HFFc6 (cell line): ENCODE measurements around the gene DTNBP1. TPM values are rescaled to one million over a fixed set of nuclear protein-coding genes. Genes with fewer than 3 reads are reported as not detected.
"Not testable (repeated sequence)": the region's sequence is repeated elsewhere in the genome, so short reads cannot be mapped to it uniquely, and the experiment has no call there.

Experiments used
- DNase-seq: peaks from one replicate; pipeline ENCODE4 v3.0.0-alpha.2; 2018
- H3K27ac Mint-ChIP-seq: 2 replicates; pipeline ENCODE4 v1.8.0; 2020; ENCODE audit warnings: mild to moderate bottlenecking, mixed read lengths
- H3K27me3 Mint-ChIP-seq: 2 replicates; pipeline ENCODE4 v1.8.0; 2021; ENCODE audit warnings: mild to moderate bottlenecking, moderate library complexity, mixed read lengths; ENCODE audit not compliant: insufficient read depth
- H3K36me3 Mint-ChIP-seq: 2 replicates; pipeline ENCODE4 v1.8.0; 2021; ENCODE audit warnings: low read depth, mixed read lengths
- H3K4me1 Mint-ChIP-seq: 2 replicates; pipeline ENCODE4 v1.8.0; 2020; ENCODE audit warnings: low read depth, mixed read lengths
- H3K4me3 Mint-ChIP-seq: 2 replicates; pipeline ENCODE4 v1.8.0; 2020; ENCODE audit warnings: mild to moderate bottlenecking, moderate library complexity, mixed read lengths
- H3K9me3 Mint-ChIP-seq: 2 replicates; pipeline ENCODE4 v1.8.0; 2020; ENCODE audit warnings: mild to moderate bottlenecking, mixed read lengths
- CTCF ChIP-seq: fragments of 200-600 bp; sonication (generic); IDR thresholded peaks from 2 replicates; pipeline ENCODE4 v1.5.0; 2021; ENCODE audit warnings: antibody characterized with exemption, mild to moderate bottlenecking
- total RNA-seq, 6 experiments: library from RNA; stranded (reverse); fragmentation: NEBNext Ultra II Directional; extraction: Animal tissue kit (Norgen Biotek cat#: 25700); gene quantifications; 2 replicates in 1 of 6; 3 replicates in 5 of 6; pipeline ENCODE4 v1.2.3, GENCODE V29; 2021

The DTNBP1 gene
- total RNA-seq, 6 experiments from 2014 or later = 10.4 to 15.3 (median 13.9) TPM

- Mint-ChIP-seq H3K27me3 (no peaks in the 10 kb centered on the region), H3K9me3 (no peaks in the 10 kb centered on the region), H3K4me1 (no peaks in the 10 kb centered on the region), H3K27ac (no peak overlapping the region), H3K36me3 (peaks cover 5% of the 10 kb centered on the region; the same call in 1 of the 2 replicates), H3K4me3 (no peak overlapping the region)
- TF ChIP-seq CTCF = no peak
- no peak for DNase-seq
Observed at GRCh38 chr6:15544321-15544900, 118.4 kb downstream of the DTNBP1 start.

DNA sequence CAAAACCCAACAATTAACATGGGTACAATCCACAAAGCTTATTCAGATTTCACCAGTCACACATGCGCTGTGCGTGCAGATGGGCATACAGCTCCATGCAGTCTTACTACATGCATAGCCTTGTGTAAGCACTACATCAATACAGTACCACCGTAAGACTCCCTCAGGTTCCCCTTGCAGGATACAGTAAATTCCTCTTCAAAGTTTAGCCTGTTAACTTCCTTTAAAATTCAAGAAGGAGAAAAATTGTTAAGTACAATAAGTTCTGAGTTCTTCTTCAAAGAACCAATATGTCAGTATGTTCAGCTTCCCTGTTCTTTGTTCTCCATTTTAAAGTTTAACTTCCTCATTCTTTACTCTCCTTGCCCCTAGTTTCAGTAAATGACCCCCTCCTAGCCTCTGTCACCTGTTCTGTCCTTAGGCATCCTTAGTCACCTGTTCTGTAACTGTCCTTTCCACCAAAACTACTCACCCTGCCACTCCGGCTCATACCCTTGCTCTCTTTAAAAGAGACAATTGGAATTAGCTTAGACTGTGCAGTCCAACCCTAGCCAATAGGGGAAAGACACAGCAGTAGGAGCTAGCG lies 119.4 kb downstream of the DTNBP1 start:
- H3K36me3 Mint-ChIP-seq, DNase-seq, H3K27ac Mint-ChIP-seq, H3K4me3 Mint-ChIP-seq, H3K9me3 Mint-ChIP-seq, H3K27me3 Mint-ChIP-seq, H3K4me1 Mint-ChIP-seq: not testable (repeated sequence)

GRCh38 chr6:15539722-15540270 lies 123.0 kb downstream of the DTNBP1 start:
- DNase-seq = no peak
- peaks cover 3% of the 10 kb centered on the region; the same call in 1 of the 2 replicates for H3K27me3 Mint-ChIP-seq
- no peak for TF ChIP-seq CTCF
- H3K4me1 Mint-ChIP-seq = peaks cover 8% of the 10 kb centered on the region; the same call in 1 of the 2 replicates
- no peak overlapping the region for H3K27ac Mint-ChIP-seq
- peaks cover 14% of the 10 kb centered on the region for H3K36me3 Mint-ChIP-seq
- H3K4me3 Mint-ChIP-seq = no peak overlapping the region
- H3K9me3 Mint-ChIP-seq = no peaks in the 10 kb centered on the region

GRCh38 chr6:15538766-15539495 lies 123.9 kb downstream of the DTNBP1 start:
- Mint-ChIP-seq H3K4me3 (no peak overlapping the region), H3K4me1 (peaks cover 9% of the 10 kb centered on the region; the same call in 1 of the 2 replicates)
- no peak for DNase-seq

GRCh38 chr6:15538106-15538505 lies 124.7 kb downstream of the DTNBP1 start:
- no peaks in the 10 kb centered on the region for H3K9me3 Mint-ChIP-seq
- H3K27me3 Mint-ChIP-seq = peaks cover 4% of the 10 kb centered on the region
- H3K4me1 Mint-ChIP-seq = peaks cover 15% of the 10 kb centered on the region; the same call in 1 of the 2 replicates
- no peak overlapping the region for H3K4me3 Mint-ChIP-seq
- peaks cover 9% of the 10 kb centered on the region for H3K36me3 Mint-ChIP-seq
- H3K27ac Mint-ChIP-seq = no peak overlapping the region
- TF ChIP-seq CTCF = no peak
- DNase-seq = no peak

More at GRCh38 chr6:15538766-15539495, 123.9 kb downstream of the DTNBP1 start:
- H3K27me3 Mint-ChIP-seq = peaks cover 3% of the 10 kb centered on the region; the same call in 1 of the 2 replicates
- H3K27ac Mint-ChIP-seq = no peak overlapping the region
- H3K36me3 Mint-ChIP-seq = peaks cover 10% of the 10 kb centered on the region
- no peak for TF ChIP-seq CTCF
- H3K9me3 Mint-ChIP-seq = no peaks in the 10 kb centered on the region
